PC-9 (cell line): ENCODE results near the gene KHK. TPM values are rescaled to one million over a fixed set of nuclear protein-coding genes. Genes with fewer than 3 reads are reported as not detected.
A peak's percentile ranks its signal among the peaks of the same experiment; 100 is the strongest.

Experiments used
- BruUV-seq: library from RNA; stranded (reverse); fragments of 400-500 nt; replicated peaks from 2 replicates; lab custom pipeline; 2021; lab: Mats Ljungman, UMichigan
- CTCF ChIA-PET: fragments of 300-600 bp; sonication (Branson Sonifier 250); formaldehyde crosslinking; loops from one replicate; lab custom pipeline; 2022; ENCODE audit warnings: antibody characterized with exemption; lab: Charles Lee
- POLR2A ChIA-PET: fragments of 300-600 bp; sonication (Branson Sonifier 250); formaldehyde crosslinking; loops from one replicate; lab custom pipeline; 2022; ENCODE audit warnings: antibody characterized with exemption; ENCODE audit not compliant: unreplicated experiment; lab: Charles Lee
- DNase-seq, 2 experiments: peaks; one replicate each; pipeline versions ENCODE4 v3.0.0 to v3.0.0-alpha.2; 2015 to 2022; ENCODE audit warnings: mixed read lengths in 1 of 2
- H2AFZ ChIP-seq: fragments of 200-600 bp; sonication (generic); 2 replicates; pipeline ENCODE4 v1.8.1; 2017; ENCODE audit warnings: antibody characterized with exemption
- H3F3A ChIP-seq: fragments of 200-600 bp; sonication (generic); 2 replicates; pipeline ENCODE4 v1.8.1; 2017; ENCODE audit warnings: antibody characterized with exemption, mild to moderate bottlenecking, low read depth; ENCODE audit not compliant: insufficient read depth
- H3K27ac ChIP-seq: fragments of 200-600 bp; sonication (generic); 2 replicates; pipeline ENCODE4 v1.6.1; 2016; ENCODE audit warnings: mixed run types
- H3K27me3 ChIP-seq: fragments of 200-600 bp; sonication (generic); 2 replicates; pipeline ENCODE4 v1.6.1; 2016; ENCODE audit warnings: low read depth, mixed run types; ENCODE audit not compliant: insufficient read depth
- H3K36me3 ChIP-seq: fragments of 200-600 bp; sonication (generic); 2 replicates; pipeline ENCODE4 v1.6.1; 2016; ENCODE audit warnings: low read depth, mixed run types
- H3K4me1 ChIP-seq: fragments of 200-600 bp; sonication (generic); replicated peaks from 2 replicates; pipeline ENCODE4 v1.6.1; 2016; ENCODE audit warnings: mixed run types; ENCODE audit not compliant: insufficient read depth
- H3K4me2 ChIP-seq: fragments of 200-600 bp; sonication (generic); 2 replicates; pipeline ENCODE4 v1.6.1; 2017; ENCODE audit warnings: mixed run types
- H3K4me3 ChIP-seq: fragments of 200-600 bp; sonication (generic); 2 replicates; pipeline ENCODE4 v1.6.1; 2016; ENCODE audit warnings: mixed run types
- H3K79me2 ChIP-seq: fragments of 200-600 bp; sonication (generic); 2 replicates; pipeline ENCODE4 v1.6.1; 2017; ENCODE audit warnings: low read depth, mixed run types
- H3K9me2 ChIP-seq: fragments of 200-600 bp; sonication (generic); 2 replicates; pipeline ENCODE4 v1.8.1; 2017; ENCODE audit warnings: mild to moderate bottlenecking; ENCODE audit not compliant: insufficient read depth
- H3K9me3 ChIP-seq: fragments of 200-600 bp; sonication (generic); 2 replicates; pipeline ENCODE4 v1.8.1; 2016; ENCODE audit warnings: low read depth; ENCODE audit not compliant: insufficient read depth
- H4K20me1 ChIP-seq: fragments of 200-600 bp; sonication (generic); 2 replicates; pipeline ENCODE4 v1.8.1; 2017; ENCODE audit not compliant: insufficient read depth
- CTCF ChIP-seq: fragments of 200-600 bp; sonication (generic); conservative IDR thresholded peaks from 2 replicates; pipeline ENCODE4 v1.6.1; 2017; ENCODE audit warnings: mixed run types, antibody characterized with exemption, mild to moderate bottlenecking, moderate library complexity
- EZH2 ChIP-seq: fragments of 200-600 bp; sonication (generic); IDR thresholded peaks from 2 replicates; pipeline ENCODE4 v1.8.0; 2017; ENCODE audit warnings: antibody characterized with exemption, low read depth
- intact Hi-C: fragments of 100-400 bp; cut with micrococcal nuclease; formaldehyde crosslinking; loops from one replicate; pipeline ENCODE4 v1.10.0; 2022; ENCODE audit not compliant: unreplicated experiment
- total RNA-seq: library from RNA; stranded (reverse); gene quantifications from 2 replicates; pipeline ENCODE4 v1.2.3, GENCODE V29; 2021

KHK gene
- total RNA-seq, 1 experiment from 2014 or later, result 4.4 TPM

- peak; percentile 86 to 95 for DNase-seq
- peaks cover 14% of the 10 kb centered on the region for H3K4me1 ChIP-seq
- no TSS peak for BruUV-seq
- H3K27ac ChIP-seq, result peak within 1 kb of the TSS; percentile 70
- H3K9me3 ChIP-seq, result no peaks in the 10 kb centered on the region
- no peaks in the 10 kb centered on the region for H3K9me2 ChIP-seq
- peaks cover 22% of the 10 kb centered on the region for H3F3A ChIP-seq
- H3K79me2 ChIP-seq, result no peaks in the 10 kb centered on the region
- H3K4me2 ChIP-seq, result peak within 1 kb of the TSS; percentile 80
- H3K27me3 ChIP-seq, result no peaks in the 10 kb centered on the region
- H3K36me3 ChIP-seq, result peaks cover 15% of the 10 kb centered on the region
- peak within 1 kb of the TSS; percentile 91 for H2AFZ ChIP-seq
- ChIA-PET POLR2A (interaction anchor here (0.6 to 1.0 kb wide), 5 partner anchors 9 to 1225 kb away, joined by 3 to 5 read pairs (median 3); no protein-coding TSS in a partner anchor), CTCF (interaction anchor here (0.9 to 1.0 kb wide), 2 partner anchors 89 to 90 kb away, joined by 5 read pairs; no protein-coding TSS in a partner anchor)
- intact Hi-C loops, result loop anchor here (1.0 kb wide), 4 partner anchors 18 to 90 kb away; partner anchors contain the start of gene KHK
- peak within 1 kb of the TSS; percentile 98 for H3K4me3 ChIP-seq
- TF ChIP-seq CTCF (no peak), EZH2 (no peak)
- no peaks in the 10 kb centered on the region for H4K20me1 ChIP-seq
Observed at GRCh38 chr2:27050996-27051901, 35.3 kb upstream of the KHK start, which contains the start of gene AGBL5. Gene AGBL5, plus strand, starts transcription at chr2:27051668. Its CDS starts 1,291 bp downstream, at chr2:27052959.

DNA sequence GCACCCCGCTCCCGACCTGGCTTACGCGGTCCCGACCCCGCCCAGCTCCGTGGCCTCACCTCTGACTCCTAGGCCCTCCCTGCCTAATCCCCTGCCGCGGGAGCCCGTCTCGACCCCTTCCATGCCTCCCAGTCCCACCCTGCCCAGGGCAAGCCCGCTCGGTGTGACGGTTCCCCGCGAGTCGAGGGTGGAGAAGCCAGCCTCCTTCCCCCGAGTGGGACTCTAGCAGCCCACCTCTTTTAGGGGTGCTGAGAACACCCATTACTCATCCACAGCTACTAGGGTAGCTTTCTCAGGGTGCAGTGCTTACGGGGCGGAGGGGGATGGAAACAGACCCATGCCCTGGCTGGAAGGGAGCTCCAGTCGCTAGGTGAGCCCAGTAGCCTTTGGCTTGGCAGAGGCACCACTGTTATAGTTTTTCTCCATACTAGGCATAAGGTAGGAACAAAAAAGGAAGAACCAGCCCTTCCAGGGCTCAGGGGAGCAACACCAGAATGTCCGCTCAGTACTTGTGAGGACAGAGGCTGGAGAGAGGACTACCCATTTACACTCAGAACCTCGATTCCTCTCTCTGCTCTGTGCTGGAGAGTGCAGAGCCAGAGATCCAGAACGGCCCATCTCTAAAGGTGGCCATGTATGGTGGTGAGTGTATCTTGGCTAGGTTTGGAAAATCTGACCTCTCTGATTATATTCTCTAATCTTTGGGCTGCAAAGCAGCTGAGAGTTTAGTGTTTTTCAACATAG is 34.5 kb upstream of the KHK start:
- intact Hi-C loops, result loop anchor here (1.0 kb wide), 2 partner anchors 31 to 34 kb away; partner anchors contain the start of gene KHK
- H3K36me3 ChIP-seq, result peaks cover 15% of the 10 kb centered on the region
- no peaks in the 10 kb centered on the region for H3K79me2 ChIP-seq
- peak overlapping the region; percentile 98 for H3K4me3 ChIP-seq
- CTCF ChIA-PET, result interaction anchor here (1.0 kb wide), 1 partner anchor 90 kb away, joined by 5 read pairs; no protein-coding TSS in a partner anchor
- POLR2A ChIA-PET, result interaction anchor here (0.6 to 1.0 kb wide), 4 partner anchors 31 to 1224 kb away, joined by 3 to 5 read pairs (median 3); no protein-coding TSS in a partner anchor
- peak overlapping the region; percentile 91 for H2AFZ ChIP-seq
- peak overlapping the region; percentile 80 for H3K4me2 ChIP-seq
- H3F3A ChIP-seq, result peaks cover 22% of the 10 kb centered on the region
- no peaks in the 10 kb centered on the region for H3K9me2 ChIP-seq
- TF ChIP-seq EZH2, result no peak
- TF ChIP-seq CTCF, result no peak
- no peaks in the 10 kb centered on the region for H3K9me3 ChIP-seq
- BruUV-seq, result no TSS peak
- peaks cover 14% of the 10 kb centered on the region for H3K4me1 ChIP-seq
- peak overlapping the region; percentile 70; the same call in 1 of the 2 replicates for H3K27ac ChIP-seq
- H4K20me1 ChIP-seq, result no peaks in the 10 kb centered on the region
- no peak for DNase-seq
- no peaks in the 10 kb centered on the region for H3K27me3 ChIP-seq

DNA sequence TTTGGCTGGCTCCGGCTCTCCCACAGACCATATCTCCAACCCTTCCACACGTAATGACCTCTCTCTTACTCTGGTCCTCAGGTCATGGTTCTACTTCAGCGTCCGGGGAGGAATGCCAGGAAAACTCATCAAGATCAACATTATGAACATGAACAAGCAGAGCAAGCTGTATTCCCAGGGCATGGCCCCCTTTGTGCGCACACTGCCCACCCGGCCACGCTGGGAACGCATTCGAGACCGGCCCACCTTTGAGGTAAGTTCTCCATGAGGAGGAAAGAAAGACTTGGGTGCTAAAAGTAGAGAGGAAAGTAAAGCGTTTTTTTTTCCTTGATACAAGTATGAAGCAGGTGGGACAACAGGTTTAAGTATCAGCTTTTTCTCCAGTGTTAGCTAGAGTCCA is 33.3 kb upstream of the KHK start:
- no TSS peak for BruUV-seq
- H3K9me2 ChIP-seq, result no peaks in the 10 kb centered on the region
- peaks cover 22% of the 10 kb centered on the region for H3F3A ChIP-seq
- no peak overlapping the region for H2AFZ ChIP-seq
- no peaks in the 10 kb centered on the region for H3K9me3 ChIP-seq
- CTCF ChIA-PET, result no interaction called here
- H3K4me3 ChIP-seq, result no peak overlapping the region
- POLR2A ChIA-PET, result no interaction called here
- no peak for DNase-seq
- H3K27me3 ChIP-seq, result no peaks in the 10 kb centered on the region
- no peak overlapping the region for H3K27ac ChIP-seq
- H3K79me2 ChIP-seq, result no peaks in the 10 kb centered on the region
- H4K20me1 ChIP-seq, result no peaks in the 10 kb centered on the region
- TF ChIP-seq EZH2 (no peak), CTCF (no peak)
- intact Hi-C loops, result no loop called here
- peaks cover 14% of the 10 kb centered on the region for H3K4me1 ChIP-seq
- H3K36me3 ChIP-seq, result peaks cover 15% of the 10 kb centered on the region
- no peak overlapping the region for H3K4me2 ChIP-seq
